K562 (cell line): ENCODE data around the gene KCNJ14. TPM values are rescaled to one million over a fixed set of nuclear protein-coding genes. Genes with fewer than 3 reads are reported as not detected.

Source experiments
- ATAC-seq: fragments of 200-7000 bp; cut with Tn5 transposase; 3 replicates; pipeline ENCODE4 v1.9.1; 2020; ENCODE audit warnings: moderate library complexity
- BruUV-seq: library from RNA; stranded (reverse); fragments of 400-500 nt; replicated peaks from 2 replicates; lab custom pipeline; 2021; lab: Mats Ljungman, UMichigan
- CTCF ChIA-PET: fragments of 300-600 bp; formaldehyde crosslinking; extraction: SDS; loops from one replicate; lab custom pipeline; 2021; ENCODE audit warnings: low intra/inter-chr PET ratio; lab: Yijun Ruan, JAX
- POLR2A ChIA-PET: fragments of 300-600, 350-650 bp; sonication (Branson Sonifier 250); formaldehyde crosslinking; extraction: SDS; loops from one replicate; lab custom pipeline; 2021; ENCODE audit warnings: antibody characterized with exemption, inconsistent platforms; lab: Yijun Ruan, JAX
- DNase-seq, 4 experiments: peaks; one replicate each; pipeline versions ENCODE4 v3.0.0 to v3.0.0-alpha.2; 2011 to 2018; ENCODE audit warnings: low spot score in 3 of 4, mixed read lengths in 3 of 4; ENCODE audit errors: extremely low read depth in 1 of 4
- FAIRE-seq: peaks from 2 replicates; lab custom pipeline; 2011; peaks lifted over from hg19 to GRCh38; lab: Jason Lieb, UNC
- H2AFZ ChIP-seq: 2 replicates; pipeline ENCODE4 v1.6.0; 2011; ENCODE audit warnings: low read depth, low read length, control low read depth, inconsistent platforms
- H3K27ac ChIP-seq: fragments of 200-600 bp; 3 replicates; pipeline ENCODE4 v1.8.0; 2011; ENCODE audit warnings: low read depth, mild to moderate bottlenecking, control low read depth, inconsistent platforms, low read length, moderate library complexity, mixed read lengths; ENCODE audit errors: extremely low read depth
- H3K27me3 ChIP-seq, 2 experiments: fragments of 300-600 bp in 1 of 2; 2 replicates in 1 of 2; 3 replicates in 1 of 2; pipeline versions ENCODE4 v1.6.0 to v1.8.0; 2011; ENCODE audit warnings: inconsistent platforms in 2 of 2, low read length in 2 of 2, mild to moderate bottlenecking in 1 of 2, mixed read lengths in 1 of 2, moderate library complexity in 1 of 2; ENCODE audit not compliant: control insufficient read depth in 2 of 2, insufficient read depth in 2 of 2
- H3K36me3 ChIP-seq: fragments of 300-600 bp; 3 replicates; pipeline ENCODE4 v1.8.0; 2011; ENCODE audit warnings: mild to moderate bottlenecking, low read length, inconsistent platforms; ENCODE audit not compliant: control insufficient read depth, insufficient read depth
- H3K4me1 ChIP-seq, 2 experiments: fragments of 200-600 bp in 1 of 2; replicated peaks in 1 of 2; 2 replicates in 1 of 2; 3 replicates in 1 of 2; pipeline versions ENCODE4 v1.5.1 to v1.8.0; 2011; ENCODE audit warnings: inconsistent platforms in 2 of 2, low read length in 2 of 2, mild to moderate bottlenecking in 1 of 2, mixed read lengths in 1 of 2, moderate library complexity in 1 of 2; ENCODE audit not compliant: control insufficient read depth in 2 of 2, insufficient read depth in 2 of 2
- H3K4me2 ChIP-seq: 2 replicates; pipeline ENCODE4 v1.6.1; 2011; ENCODE audit warnings: low read length, control low read depth, inconsistent platforms, mixed read lengths; ENCODE audit not compliant: insufficient read depth
- H3K4me3 ChIP-seq: fragments of 200-600 bp; sonication (generic), shearing (Covaris generic); 2 replicates; pipeline ENCODE4 v1.5.1; 2016; ENCODE audit warnings: control low read depth, inconsistent platforms
- H3K79me2 ChIP-seq: fragments of 200-600 bp; 3 replicates; pipeline ENCODE4 v1.8.0; 2011; ENCODE audit warnings: low read length, inconsistent platforms; ENCODE audit not compliant: control insufficient read depth, insufficient read depth
- H3K9ac ChIP-seq, 2 experiments: 2 replicates each; pipeline versions ENCODE4 v1.6.0 to v1.6.1; 2011; ENCODE audit warnings: low read depth in 2 of 2, low read length in 2 of 2, control low read depth in 1 of 2, inconsistent platforms in 1 of 2, mild to moderate bottlenecking in 1 of 2, mixed read lengths in 1 of 2; ENCODE audit not compliant: insufficient read depth in 1 of 2
- H3K9me1 ChIP-seq: one replicate; pipeline ENCODE4 v1.6.0; 2011; ENCODE audit warnings: inconsistent platforms, mild to moderate bottlenecking, low read length, moderate library complexity; ENCODE audit not compliant: control insufficient read depth, insufficient read depth
- H3K9me3 ChIP-seq: replicated peaks from 2 replicates; pipeline ENCODE4 v1.5.1; 2011; ENCODE audit warnings: low read depth, low read length, inconsistent platforms; ENCODE audit not compliant: control insufficient read depth, insufficient read depth
- H4K20me1 ChIP-seq: replicated peaks from 2 replicates; pipeline ENCODE4 v1.6.1; 2011; ENCODE audit warnings: low read length, inconsistent platforms, mixed read lengths; ENCODE audit not compliant: control insufficient read depth, insufficient read depth
- CTBP1 ChIP-seq: fragments of 450-650 bp; IDR thresholded peaks from 2 replicates; pipeline ENCODE4 v1.6.1; 2016; ENCODE audit warnings: borderline replicate concordance
- E2F3 ChIP-seq: fragments of 250-450 bp; sonication (Bioruptor Pico); IDR thresholded peaks from 2 replicates; pipeline ENCODE4 v1.4.0; 2020; ENCODE audit warnings: mild to moderate bottlenecking
- POLR2A ChIP-seq: fragments of 450-650 bp; conservative IDR thresholded peaks from 2 replicates; pipeline ENCODE4 v1.6.1; 2016
- POLR2G ChIP-seq: fragments of 200-400 bp; formaldehyde crosslinking; IDR thresholded peaks from 2 replicates; pipeline ENCODE4 v1.6.1; 2017; ENCODE audit warnings: low read depth, mild to moderate bottlenecking, antibody characterized with exemption, low read length, moderate library complexity
- PURB ChIP-seq: sonication (generic); formaldehyde crosslinking; IDR thresholded peaks from 2 replicates; pipeline ENCODE4 v1.9.0; 2021; ENCODE audit warnings: low read depth, mild to moderate bottlenecking, missing genetic modification reagents
- RUNX1 ChIP-seq: sonication (generic); IDR thresholded peaks from 2 replicates; pipeline ENCODE4 v1.6.1; 2016; ENCODE audit warnings: antibody characterized with exemption, low read depth
- SMC3 ChIP-seq: conservative IDR thresholded peaks from 2 replicates; pipeline ENCODE4 v1.6.1; 2011; ENCODE audit warnings: low read depth, low read length, improper control_type of control experiment; ENCODE audit not compliant: insufficient read depth
- ZBTB8A ChIP-seq: fragments of 450-650 bp; IDR thresholded peaks from 2 replicates; pipeline ENCODE4 v1.6.1; 2018; ENCODE audit warnings: mild to moderate bottlenecking, moderate library complexity; ENCODE audit not compliant: partially characterized antibody
- ZNF121 ChIP-seq: sonication (generic); formaldehyde crosslinking; conservative IDR thresholded peaks from 2 replicates; pipeline ENCODE4 v1.8.0; 2022; ENCODE audit warnings: missing genetic modification reagents
- ZNF589 ChIP-seq: fragments of 200-800 bp; sonication (Bioruptor generic); IDR thresholded peaks from 2 replicates; pipeline ENCODE4 v1.6.1; 2016; ENCODE audit warnings: low read depth, missing genetic modification characterization, missing compliant biosample characterization
- ZNF766 ChIP-seq: fragments of 200-800 bp; sonication (Bioruptor generic); conservative IDR thresholded peaks from 2 replicates; pipeline ENCODE4 v1.6.1; 2016; ENCODE audit warnings: missing genetic modification characterization, missing compliant biosample characterization
- ZNF830 ChIP-seq: fragments of 250-450 bp; sonication (Bioruptor Pico); IDR thresholded peaks from 2 replicates; pipeline ENCODE4 v1.5.0; 2021; ENCODE audit warnings: mild to moderate bottlenecking
- WGBS: fragments of 100-300 bp; shearing (Covaris generic); methylation state at CpG from one replicate; pipeline ENCODE4 v1.1.6; 2016; ENCODE audit warnings: low coverage, mixed read lengths; ENCODE audit not compliant: insufficient coverage; ENCODE audit errors: missing lambda C conversion rate; 5-methylcytosine and 5-hydroxymethylcytosine counted together
- in situ Hi-C: fragments of 300-500 bp; cut with MboI; formaldehyde crosslinking; loops from 4 replicates; pipeline ENCODE4 v1.15.0; 2018; ENCODE audit warnings: inconsistent platforms, mixed read lengths
- intact Hi-C: fragments of 100-400 bp; cut with micrococcal nuclease; formaldehyde crosslinking; loops from 2 replicates; pipeline ENCODE4 v1.14.2; 2022
- polyA plus RNA-seq, 8 experiments: library from polyadenylated mRNA; depleted of rRNA in 4 of 8; stranded (reverse) in 5 of 8; unstranded in 3 of 8; fragments of >200 nt; fragmentation: Nextera tagmentation in 2 of 8; fragmentation: Illumina TruSeq in 1 of 8; extraction: Ambion mirVana in 2 of 8; extraction: Trizol in 1 of 8; gene quantifications; 2 replicates each; pipeline versions ENCODE4 v1.2.1 to v1.2.3, GENCODE V29; 2011 to 2014; ENCODE audit warnings: inconsistent platforms in 1 of 8, missing spikeins in 1 of 8
- total RNA-seq, 7 experiments: library from RNA; depleted of rRNA in 6 of 7; stranded (reverse); fragments of >200 nt in 6 of 7; fragmentation: Illumina TruSeq in 2 of 7; extraction: Trizol in 2 of 7; gene quantifications; 2 replicates each; pipeline versions ENCODE4 v1.2.1 to v1.2.3, GENCODE V29; 2011 to 2021; ENCODE audit warnings: low replicate concordance in 1 of 7
- TF ChIP-seq, protein P1 (sequence below): sonication (generic); formaldehyde crosslinking; IDR thresholded peaks from 2 replicates; pipeline ENCODE4 v1.8.0; 2022; ENCODE audit warnings: missing genetic modification reagents, mild to moderate bottlenecking, moderate library complexity, borderline replicate concordance
- TF ChIP-seq, protein P2 (sequence below): fragments of 450-650 bp; IDR thresholded peaks from one replicate; pipeline ENCODE4 v1.6.1; 2018; ENCODE audit warnings: mild to moderate bottlenecking, moderate library complexity; ENCODE audit not compliant: partially characterized antibody
- TF ChIP-seq, protein P3 (sequence below): sonication (generic); formaldehyde crosslinking; IDR thresholded peaks from 2 replicates; pipeline ENCODE4 v1.8.1; 2023; ENCODE audit warnings: missing genetic modification reagents, mild to moderate bottlenecking, borderline replicate concordance

KCNJ14 gene
- total and polyA plus RNA-seq, 9 of the 15 experiments (the other 6 are each of a cell fraction or from before 2014, with no cell fraction given) = 0.15 to 1.6 (median 0.49) TPM

DNA sequence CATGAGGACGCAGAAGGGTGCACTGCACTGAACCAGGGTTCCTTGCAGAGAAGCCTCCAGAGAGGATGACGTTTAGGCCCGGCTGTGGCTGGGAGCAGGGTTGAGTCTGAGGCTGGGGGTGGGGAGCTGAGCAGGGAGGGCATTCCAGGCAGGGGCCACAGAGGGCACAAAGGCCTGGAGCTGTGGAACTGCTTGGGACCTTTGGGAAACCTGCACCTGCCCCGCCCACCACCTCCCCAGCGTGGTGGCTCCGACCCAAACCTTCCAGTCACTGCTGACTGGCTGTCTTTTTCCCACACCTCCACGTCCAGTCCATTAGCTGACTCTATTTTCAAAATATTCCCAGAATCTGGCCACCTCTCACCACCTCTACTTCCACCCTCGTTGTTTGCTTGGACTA is 61.2 kb downstream of the KCNJ14 start:
- peaks cover 2 to 8% of the 10 kb centered on the region in 2 experiments; a peak in 3 of 5 replicates for H3K27me3 ChIP-seq
- H3K9me1 ChIP-seq = no peaks in the 10 kb centered on the region
- BruUV-seq = no TSS peak
- no peak overlapping the region for H3K27ac ChIP-seq
- no peak for DNase-seq
- in situ Hi-C loops = no loop called here
- ChIA-PET POLR2A (interaction anchor here (0.7 kb wide), 1 partner anchor 13 kb away, joined by 5 read pairs; no protein-coding TSS in a partner anchor), CTCF (no interaction called here)
- WGBS = 33% methylated on average over 8 of the region's 8 CpGs
- H3K36me3 ChIP-seq = no peaks in the 10 kb centered on the region
- H3K4me3 ChIP-seq = no peak overlapping the region
- no peaks in the 10 kb centered on the region for H3K9me3 ChIP-seq
- H3K4me1 ChIP-seq = peaks cover 0 to 26% of the 10 kb centered on the region in 2 experiments; a peak in 3 of 5 replicates
- no peak for ATAC-seq
- peak overlapping the region; percentile 47 for H2AFZ ChIP-seq
- H3K79me2 ChIP-seq = no peaks in the 10 kb centered on the region
- H4K20me1 ChIP-seq = no peaks in the 10 kb centered on the region
- FAIRE-seq = no peak
- H3K4me2 ChIP-seq = no peak overlapping the region
- intact Hi-C loops = no loop called here
- H3K9ac ChIP-seq = peak overlapping the region in 1 of 2 experiments; percentile 6; a peak in 2 of 4 replicates
- TF ChIP-seq E2F3 (CRISPR knock-in tag) (no peak), ZNF121 (no peak), ZNF589 (no peak), CTBP1 (no peak), POLR2A (no peak), ZNF830 (CRISPR knock-in tag) (no peak), POLR2G (no peak), SMC3 (no peak), PURB (CRISPR knock-in tag) (no peak), RUNX1 (no peak), ZNF766 (CRISPR knock-in tag) (no peak), ZBTB8A (no peak)
- TF ChIP-seq, protein P1, sequence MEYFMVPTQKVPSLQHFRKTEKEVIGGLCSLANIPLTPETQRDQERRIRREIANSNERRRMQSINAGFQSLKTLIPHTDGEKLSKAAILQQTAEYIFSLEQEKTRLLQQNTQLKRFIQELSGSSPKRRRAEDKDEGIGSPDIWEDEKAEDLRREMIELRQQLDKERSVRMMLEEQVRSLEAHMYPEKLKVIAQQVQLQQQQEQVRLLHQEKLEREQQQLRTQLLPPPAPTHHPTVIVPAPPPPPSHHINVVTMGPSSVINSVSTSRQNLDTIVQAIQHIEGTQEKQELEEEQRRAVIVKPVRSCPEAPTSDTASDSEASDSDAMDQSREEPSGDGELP (CRISPR knock-in tag) = no peak
- TF ChIP-seq, protein P2, sequence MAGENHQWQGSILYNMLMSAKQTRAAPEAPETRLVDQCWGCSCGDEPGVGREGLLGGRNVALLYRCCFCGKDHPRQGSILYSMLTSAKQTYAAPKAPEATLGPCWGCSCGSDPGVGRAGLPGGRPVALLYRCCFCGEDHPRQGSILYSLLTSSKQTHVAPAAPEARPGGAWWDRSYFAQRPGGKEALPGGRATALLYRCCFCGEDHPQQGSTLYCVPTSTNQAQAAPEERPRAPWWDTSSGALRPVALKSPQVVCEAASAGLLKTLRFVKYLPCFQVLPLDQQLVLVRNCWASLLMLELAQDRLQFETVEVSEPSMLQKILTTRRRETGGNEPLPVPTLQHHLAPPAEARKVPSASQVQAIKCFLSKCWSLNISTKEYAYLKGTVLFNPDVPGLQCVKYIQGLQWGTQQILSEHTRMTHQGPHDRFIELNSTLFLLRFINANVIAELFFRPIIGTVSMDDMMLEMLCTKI = no peak
- TF ChIP-seq, protein P3, sequence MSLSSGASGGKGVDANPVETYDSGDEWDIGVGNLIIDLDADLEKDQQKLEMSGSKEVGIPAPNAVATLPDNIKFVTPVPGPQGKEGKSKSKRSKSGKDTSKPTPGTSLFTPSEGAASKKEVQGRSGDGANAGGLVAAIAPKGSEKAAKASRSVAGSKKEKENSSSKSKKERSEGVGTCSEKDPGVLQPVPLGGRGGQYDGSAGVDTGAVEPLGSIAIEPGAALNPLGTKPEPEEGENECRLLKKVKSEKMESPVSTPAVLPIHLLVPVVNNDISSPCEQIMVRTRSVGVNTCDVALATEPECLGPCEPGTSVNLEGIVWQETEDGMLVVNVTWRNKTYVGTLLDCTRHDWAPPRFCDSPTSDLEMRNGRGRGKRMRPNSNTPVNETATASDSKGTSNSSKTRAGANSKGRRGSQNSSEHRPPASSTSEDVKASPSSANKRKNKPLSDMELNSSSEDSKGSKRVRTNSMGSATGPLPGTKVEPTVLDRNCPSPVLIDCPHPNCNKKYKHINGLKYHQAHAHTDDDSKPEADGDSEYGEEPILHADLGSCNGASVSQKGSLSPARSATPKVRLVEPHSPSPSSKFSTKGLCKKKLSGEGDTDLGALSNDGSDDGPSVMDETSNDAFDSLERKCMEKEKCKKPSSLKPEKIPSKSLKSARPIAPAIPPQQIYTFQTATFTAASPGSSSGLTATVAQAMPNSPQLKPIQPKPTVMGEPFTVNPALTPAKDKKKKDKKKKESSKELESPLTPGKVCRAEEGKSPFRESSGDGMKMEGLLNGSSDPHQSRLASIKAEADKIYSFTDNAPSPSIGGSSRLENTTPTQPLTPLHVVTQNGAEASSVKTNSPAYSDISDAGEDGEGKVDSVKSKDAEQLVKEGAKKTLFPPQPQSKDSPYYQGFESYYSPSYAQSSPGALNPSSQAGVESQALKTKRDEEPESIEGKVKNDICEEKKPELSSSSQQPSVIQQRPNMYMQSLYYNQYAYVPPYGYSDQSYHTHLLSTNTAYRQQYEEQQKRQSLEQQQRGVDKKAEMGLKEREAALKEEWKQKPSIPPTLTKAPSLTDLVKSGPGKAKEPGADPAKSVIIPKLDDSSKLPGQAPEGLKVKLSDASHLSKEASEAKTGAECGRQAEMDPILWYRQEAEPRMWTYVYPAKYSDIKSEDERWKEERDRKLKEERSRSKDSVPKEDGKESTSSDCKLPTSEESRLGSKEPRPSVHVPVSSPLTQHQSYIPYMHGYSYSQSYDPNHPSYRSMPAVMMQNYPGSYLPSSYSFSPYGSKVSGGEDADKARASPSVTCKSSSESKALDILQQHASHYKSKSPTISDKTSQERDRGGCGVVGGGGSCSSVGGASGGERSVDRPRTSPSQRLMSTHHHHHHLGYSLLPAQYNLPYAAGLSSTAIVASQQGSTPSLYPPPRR (CRISPR knock-in tag) = no peak
